ENCODE measurements around the gene ALDH3A2.

Gene ALDH3A2

DNA sequence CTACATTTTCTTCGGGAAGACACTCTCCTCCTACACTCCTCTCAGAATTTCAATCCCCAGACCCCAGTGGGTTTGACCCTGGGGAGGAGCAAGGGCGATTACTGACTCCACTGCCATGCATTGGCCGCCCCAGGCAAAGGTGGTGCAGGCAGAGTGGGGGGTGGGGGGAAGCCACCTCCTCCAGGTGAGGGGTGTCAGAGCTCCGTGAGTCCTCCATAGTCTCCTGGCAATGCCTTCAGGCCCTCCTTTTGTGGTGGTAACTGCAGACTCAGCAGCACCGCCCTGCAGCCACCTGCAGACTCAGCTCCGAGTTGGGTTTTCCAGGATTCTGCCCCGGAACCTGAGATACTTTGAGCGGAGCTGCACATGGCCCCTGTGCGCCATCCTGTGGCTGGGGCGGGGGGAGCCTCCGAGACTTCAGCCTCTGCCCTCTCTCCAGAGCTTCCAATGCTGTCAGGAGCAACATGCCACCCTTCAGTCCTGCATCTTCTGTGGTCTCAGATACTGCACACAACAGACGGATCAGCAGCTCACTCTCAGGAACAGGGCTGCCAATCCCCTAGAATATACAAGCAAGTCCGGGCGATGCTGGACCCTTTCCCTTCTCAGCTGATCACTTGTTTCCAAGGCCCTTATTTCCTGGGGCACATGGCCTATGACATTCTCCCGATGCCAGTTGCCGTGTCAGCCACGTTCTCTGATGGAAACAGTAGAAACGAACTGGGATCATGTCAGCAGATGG lies 70.2 kb downstream of the ALDH3A2 start:
- Histone ChIP-seq H3K36me3 (ENCODE audit: insufficient read depth) (no peaks in the 10 kb centered on the region), H3K27me3 (ENCODE audit: insufficient read depth, low read depth) (no peaks in the 10 kb centered on the region), H3K4me1 (ENCODE audit: low read depth, poor library complexity, severe bottlenecking) (no peaks in the 10 kb centered on the region), H4K20me1 (ENCODE audit: insufficient read depth) (no peaks in the 10 kb centered on the region), H3K9ac (no peak overlapping the region), H3K27ac (no peak overlapping the region), H3K4me3 (IDR thresholded peaks at IDR 0.05; ENCODE audit: insufficient read depth, low read depth, low read length) (no peak overlapping the region), H2AFZ (ENCODE audit: low read depth) (no peak overlapping the region), H3K4me2 (no peak overlapping the region), H3K79me2 (ENCODE audit: insufficient read depth, low read depth) (no peaks in the 10 kb centered on the region)
- TF ChIP-seq, protein P1, sequence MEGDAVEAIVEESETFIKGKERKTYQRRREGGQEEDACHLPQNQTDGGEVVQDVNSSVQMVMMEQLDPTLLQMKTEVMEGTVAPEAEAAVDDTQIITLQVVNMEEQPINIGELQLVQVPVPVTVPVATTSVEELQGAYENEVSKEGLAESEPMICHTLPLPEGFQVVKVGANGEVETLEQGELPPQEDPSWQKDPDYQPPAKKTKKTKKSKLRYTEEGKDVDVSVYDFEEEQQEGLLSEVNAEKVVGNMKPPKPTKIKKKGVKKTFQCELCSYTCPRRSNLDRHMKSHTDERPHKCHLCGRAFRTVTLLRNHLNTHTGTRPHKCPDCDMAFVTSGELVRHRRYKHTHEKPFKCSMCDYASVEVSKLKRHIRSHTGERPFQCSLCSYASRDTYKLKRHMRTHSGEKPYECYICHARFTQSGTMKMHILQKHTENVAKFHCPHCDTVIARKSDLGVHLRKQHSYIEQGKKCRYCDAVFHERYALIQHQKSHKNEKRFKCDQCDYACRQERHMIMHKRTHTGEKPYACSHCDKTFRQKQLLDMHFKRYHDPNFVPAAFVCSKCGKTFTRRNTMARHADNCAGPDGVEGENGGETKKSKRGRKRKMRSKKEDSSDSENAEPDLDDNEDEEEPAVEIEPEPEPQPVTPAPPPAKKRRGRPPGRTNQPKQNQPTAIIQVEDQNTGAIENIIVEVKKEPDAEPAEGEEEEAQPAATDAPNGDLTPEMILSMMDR (conservative IDR thresholded peaks at IDR 0.05; ENCODE audit: low read depth, low read length), result no peak

DNA sequence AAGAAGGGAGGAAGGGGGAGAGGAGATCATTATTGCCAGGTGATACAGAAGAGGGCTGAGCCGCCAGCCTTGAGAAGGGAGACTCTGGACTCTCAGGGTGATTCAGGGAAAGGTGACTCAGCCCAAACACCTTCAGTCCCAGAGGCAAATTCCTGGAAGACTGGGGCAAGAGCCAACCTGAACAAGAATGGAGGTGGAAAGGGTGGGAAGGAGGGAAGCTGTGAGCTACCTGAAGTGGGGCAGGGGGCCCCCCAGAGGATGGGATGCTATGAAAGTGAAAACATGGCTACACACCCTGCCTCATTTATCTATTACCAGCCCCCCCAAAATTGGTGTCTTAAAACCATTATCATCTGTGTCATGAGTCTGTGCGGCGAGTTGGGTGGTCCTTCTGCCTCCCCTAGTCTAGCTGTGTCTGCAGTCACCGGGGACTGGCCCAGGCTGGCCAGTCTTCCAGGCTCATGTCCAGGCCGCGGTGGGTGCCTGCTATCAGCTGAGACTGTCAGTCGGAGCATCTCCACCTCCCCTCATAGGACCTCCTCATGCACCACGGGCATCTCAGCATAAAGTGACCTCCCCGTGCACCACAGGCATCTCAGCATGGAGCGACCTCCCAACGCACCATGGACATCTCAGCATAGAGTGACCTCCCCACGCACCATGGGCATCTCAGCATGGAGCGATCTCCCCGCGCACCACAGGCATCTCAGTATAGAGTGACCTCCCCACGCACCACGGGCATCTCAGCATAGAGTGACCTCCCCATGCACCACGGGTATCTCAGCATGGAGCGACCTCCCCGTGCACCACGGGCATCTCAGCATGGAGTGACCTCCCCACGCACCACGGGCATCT lies 71.0 kb downstream of the ALDH3A2 start:
- TF ChIP-seq, protein P1 (conservative IDR thresholded peaks at IDR 0.05; ENCODE audit: low read depth, low read length), result no peak
- Histone ChIP-seq H3K27ac (no peak overlapping the region), H3K4me2 (no peak overlapping the region), H4K20me1 (ENCODE audit: insufficient read depth) (no peaks in the 10 kb centered on the region), H3K4me1 (ENCODE audit: low read depth, poor library complexity, severe bottlenecking) (no peaks in the 10 kb centered on the region), H3K4me3 (IDR thresholded peaks at IDR 0.05; ENCODE audit: insufficient read depth, low read depth, low read length) (no peak overlapping the region), H3K9ac (no peak overlapping the region), H2AFZ (ENCODE audit: low read depth) (no peak overlapping the region), H3K27me3 (ENCODE audit: insufficient read depth, low read depth) (no peaks in the 10 kb centered on the region), H3K79me2 (ENCODE audit: insufficient read depth, low read depth) (no peaks in the 10 kb centered on the region), H3K36me3 (ENCODE audit: insufficient read depth) (no peaks in the 10 kb centered on the region)

DNA sequence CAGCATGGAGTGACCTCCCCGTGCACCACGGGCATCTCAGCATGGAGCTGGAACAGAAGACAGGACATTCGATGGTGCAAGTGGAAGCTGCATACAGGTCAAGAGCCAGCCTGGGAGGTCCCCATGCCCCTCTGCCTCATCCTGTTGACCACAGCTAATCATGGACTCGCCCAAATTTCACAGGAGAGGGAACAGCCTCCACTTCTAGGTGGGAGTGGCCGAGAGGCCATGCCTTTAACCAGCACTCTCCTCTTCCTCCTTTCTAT lies 71.6 kb downstream of the ALDH3A2 start:
- Histone ChIP-seq H3K9ac (no peak overlapping the region), H4K20me1 (ENCODE audit: insufficient read depth) (no peaks in the 10 kb centered on the region), H3K4me2 (no peak overlapping the region), H3K4me3 (IDR thresholded peaks at IDR 0.05; ENCODE audit: insufficient read depth, low read depth, low read length) (no peak overlapping the region), H3K79me2 (ENCODE audit: insufficient read depth, low read depth) (no peaks in the 10 kb centered on the region), H3K27me3 (ENCODE audit: insufficient read depth, low read depth) (no peaks in the 10 kb centered on the region), H3K4me1 (ENCODE audit: low read depth, poor library complexity, severe bottlenecking) (no peaks in the 10 kb centered on the region), H3K36me3 (ENCODE audit: insufficient read depth) (no peaks in the 10 kb centered on the region), H2AFZ (ENCODE audit: low read depth) (no peak overlapping the region), H3K27ac (no peak overlapping the region)
- TF ChIP-seq, protein P1 (conservative IDR thresholded peaks at IDR 0.05; ENCODE audit: low read depth, low read length), result no peak

DNA sequence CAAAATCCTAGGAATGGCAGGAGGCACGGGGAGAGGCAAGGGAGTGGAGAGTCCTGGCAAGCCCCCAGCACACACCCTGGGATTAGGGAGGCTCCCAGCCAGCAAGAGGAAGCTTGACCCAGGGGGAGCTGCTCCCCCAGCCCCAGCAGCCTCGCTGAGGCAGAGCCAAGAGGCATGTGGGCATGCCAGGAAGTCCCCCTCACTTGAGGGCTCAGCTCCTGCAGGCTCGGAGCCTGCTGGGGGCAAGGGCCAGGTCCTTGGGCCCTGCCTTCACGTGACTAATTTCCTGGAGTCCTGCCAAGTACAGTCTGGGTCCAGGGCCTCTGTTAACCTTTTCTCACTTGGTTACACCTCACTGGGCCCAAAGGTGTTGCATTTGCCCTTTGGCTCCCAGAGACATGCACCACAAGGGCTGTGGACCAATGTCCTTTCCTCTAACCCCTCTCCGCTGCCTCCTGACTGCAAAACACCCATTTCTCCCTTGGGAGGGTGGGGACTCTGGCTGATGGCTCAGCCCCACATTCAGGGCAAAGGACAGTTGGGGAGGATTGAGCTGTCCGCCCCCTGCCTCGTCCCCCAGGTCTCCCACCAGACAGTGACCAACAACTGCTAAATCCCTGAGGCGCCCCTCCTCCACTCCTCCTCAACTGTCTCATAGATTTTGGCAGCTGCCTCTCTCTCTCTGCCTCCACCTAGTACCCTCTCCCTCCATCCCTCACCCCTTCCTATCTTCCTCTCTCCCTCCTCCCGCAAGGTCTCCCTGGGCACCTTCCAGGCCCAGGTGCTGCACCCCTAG lies 72.3 kb downstream of the ALDH3A2 start:
- TF ChIP-seq, protein P1 (conservative IDR thresholded peaks at IDR 0.05; ENCODE audit: low read depth, low read length), result no peak
- no peaks in the 10 kb centered on the region for H3K27me3 ChIP-seq (ENCODE audit: insufficient read depth, low read depth)
- no peaks in the 10 kb centered on the region for H4K20me1 ChIP-seq (ENCODE audit: insufficient read depth)
- H3K4me2 ChIP-seq, result no peak overlapping the region
- H3K36me3 ChIP-seq (ENCODE audit: insufficient read depth), result no peaks in the 10 kb centered on the region
- H3K79me2 ChIP-seq (ENCODE audit: insufficient read depth, low read depth), result no peaks in the 10 kb centered on the region
- no peak overlapping the region for H2AFZ ChIP-seq (ENCODE audit: low read depth)
- no peak overlapping the region for H3K9ac ChIP-seq
- H3K4me3 ChIP-seq (IDR thresholded peaks at IDR 0.05; ENCODE audit: insufficient read depth, low read depth, low read length), result no peak overlapping the region
- H3K27ac ChIP-seq, result no peak overlapping the region
- no peaks in the 10 kb centered on the region for H3K4me1 ChIP-seq (ENCODE audit: low read depth, poor library complexity, severe bottlenecking)

Data from KMS-11 (cell line).